SK-N-SH (cell line): ENCODE data around the gene HDAC4. TPM values are rescaled to one million over a fixed set of nuclear protein-coding genes. Genes with fewer than 3 reads are reported as not detected.

Experiments used
- CTCF ChIA-PET: fragments of 300-600, 350-600 bp; formaldehyde crosslinking; extraction: SDS; loops from one replicate; lab custom pipeline; 2021; lab: Yijun Ruan, JAX
- POLR2A ChIA-PET: fragments of 350-600 bp; sonication (Branson Sonifier 250); formaldehyde crosslinking; extraction: SDS; loops from one replicate; lab custom pipeline; 2020; ENCODE audit warnings: antibody characterized with exemption, inconsistent platforms; lab: Yijun Ruan, JAX
- DNase-seq: peaks from one replicate; pipeline ENCODE4 v3.0.0; 2012
- H2AFZ ChIP-seq: fragments of 200-600 bp; sonication (generic); 2 replicates; pipeline ENCODE4 v1.8.1; 2016; ENCODE audit warnings: antibody characterized with exemption, mild to moderate bottlenecking, low read depth
- H3F3A ChIP-seq: fragments of 200-600 bp; sonication (generic); replicated peaks from 2 replicates; pipeline ENCODE3; 2016; ENCODE audit warnings: antibody characterized with exemption, mild to moderate bottlenecking; ENCODE audit not compliant: insufficient read depth
- H3K27ac ChIP-seq, 2 experiments: fragments of 200-500 bp in 1 of 2; fragments of 200-600 bp in 1 of 2; sonication (Bioruptor generic) in 1 of 2; sonication (generic), shearing (Covaris generic) in 1 of 2; 2 replicates each; pipeline versions ENCODE4 v1.5.1 to v1.6.1; 2014 to 2016; ENCODE audit warnings: low read depth in 2 of 2, inconsistent platforms in 1 of 2, low read length in 1 of 2, mild to moderate bottlenecking in 1 of 2, mixed read lengths in 1 of 2
- H3K27me3 ChIP-seq: fragments of 200-600 bp; sonication (generic), shearing (Covaris generic); 2 replicates; pipeline ENCODE4 v1.6.1; 2016; ENCODE audit warnings: mixed run types; ENCODE audit not compliant: insufficient read depth
- H3K36me3 ChIP-seq, 2 experiments: fragments of 200-500 bp in 1 of 2; fragments of 200-600 bp in 1 of 2; sonication (Bioruptor generic) in 1 of 2; sonication (generic) in 1 of 2; replicated peaks in 1 of 2; 2 replicates each; pipeline versions ENCODE3 to v1.5.1; 2014 to 2016; ENCODE audit warnings: low read length in 1 of 2, mild to moderate bottlenecking in 1 of 2; ENCODE audit not compliant: insufficient read depth in 2 of 2, control insufficient read depth in 1 of 2
- H3K4me1 ChIP-seq, 2 experiments: fragments of 200-500 bp in 1 of 2; fragments of 200-600 bp in 1 of 2; sonication (Bioruptor generic) in 1 of 2; sonication (generic), shearing (Covaris generic) in 1 of 2; 2 replicates each; pipeline versions ENCODE4 v1.5.1 to v1.6.1; 2014 to 2016; ENCODE audit warnings: low read depth in 1 of 2, low read length in 1 of 2, mixed run types in 1 of 2; ENCODE audit not compliant: insufficient read depth in 2 of 2, control insufficient read depth in 1 of 2
- H3K4me2 ChIP-seq: fragments of 200-600 bp; sonication (generic), shearing (Covaris generic); 2 replicates; pipeline ENCODE4 v1.6.1; 2017; ENCODE audit warnings: mixed run types
- H3K4me3 ChIP-seq, 2 experiments: fragments of 200-500 bp in 1 of 2; fragments of 200-600 bp in 1 of 2; sonication (Bioruptor generic) in 1 of 2; sonication (generic), shearing (Covaris generic) in 1 of 2; 2 replicates each; pipeline versions ENCODE4 v1.5.1 to v1.8.1; 2014 to 2016; ENCODE audit warnings: low read depth in 2 of 2, inconsistent platforms in 1 of 2, low read length in 1 of 2, mild to moderate bottlenecking in 1 of 2, mixed read lengths in 1 of 2, moderate library complexity in 1 of 2
- H3K79me2 ChIP-seq: fragments of 200-600 bp; sonication (generic); 2 replicates; pipeline ENCODE4 v1.8.1; 2017; ENCODE audit warnings: mild to moderate bottlenecking; ENCODE audit not compliant: insufficient read depth
- H3K9ac ChIP-seq: fragments of 200-600 bp; sonication (generic); 2 replicates; pipeline ENCODE4 v1.6.1; 2017; ENCODE audit warnings: mixed run types
- H3K9me2 ChIP-seq: fragments of 200-600 bp; sonication (generic); 2 replicates; pipeline ENCODE4 v1.6.1; 2017; ENCODE audit warnings: mixed run types
- H3K9me3 ChIP-seq: fragments of 200-600 bp; sonication (generic); 2 replicates; pipeline ENCODE4 v1.6.1; 2017; ENCODE audit warnings: mixed run types, mild to moderate bottlenecking, moderate library complexity
- H4K20me1 ChIP-seq: fragments of 200-600 bp; sonication (generic); 2 replicates; pipeline ENCODE4 v1.6.1; 2017; ENCODE audit warnings: mild to moderate bottlenecking, mixed run types; ENCODE audit not compliant: insufficient read depth
- CHD2 ChIP-seq: fragments of 150-350 bp; IDR thresholded peaks from 2 replicates; pipeline ENCODE4 v1.6.1; 2018; ENCODE audit warnings: low read length; ENCODE audit not compliant: partially characterized antibody
- EZH2phosphoT487 ChIP-seq: fragments of 200-600 bp; sonication (generic); IDR thresholded peaks from 2 replicates; pipeline ENCODE4 v1.6.1; 2017; ENCODE audit warnings: low read depth, mixed run types, mild to moderate bottlenecking, antibody characterized with exemption, moderate library complexity, borderline replicate concordance
- FOXJ3 ChIP-seq: sonication (generic); formaldehyde crosslinking; IDR thresholded peaks from 2 replicates; pipeline ENCODE4 v1.5.1; 2020; ENCODE audit warnings: mild to moderate bottlenecking, missing genetic modification reagents
- GABPA ChIP-seq: IDR thresholded peaks from 2 replicates; pipeline ENCODE4 v1.4.0; 2012; ENCODE audit warnings: low read depth, mild to moderate bottlenecking
- JUND ChIP-seq: IDR thresholded peaks from 2 replicates; pipeline ENCODE4 v1.4.0; 2012
- MEF2A ChIP-seq: IDR thresholded peaks from 2 replicates; pipeline ENCODE4 v1.4.0; 2012; ENCODE audit warnings: low read depth, borderline replicate concordance
- RAD21 ChIP-seq: IDR thresholded peaks from 2 replicates; pipeline ENCODE4 v1.6.1; 2012; ENCODE audit warnings: mild to moderate bottlenecking, low read length
- RCOR1 ChIP-seq: fragments of 150-350 bp; IDR thresholded peaks from 2 replicates; pipeline ENCODE4 v1.6.1; 2017; ENCODE audit warnings: antibody characterized with exemption, low read length
- RXRA ChIP-seq: IDR thresholded peaks from 2 replicates; pipeline ENCODE4 v1.4.0; 2012; ENCODE audit warnings: low read depth, mild to moderate bottlenecking, borderline replicate concordance
- SIN3A ChIP-seq: IDR thresholded peaks from 2 replicates; pipeline ENCODE4 v1.6.1; 2012; ENCODE audit warnings: low read depth, mild to moderate bottlenecking, low read length, moderate library complexity, borderline replicate concordance
- TEAD4 ChIP-seq: IDR thresholded peaks from 2 replicates; pipeline ENCODE4 v1.4.0; 2012; ENCODE audit warnings: mild to moderate bottlenecking, borderline replicate concordance; ENCODE audit not compliant: insufficient read depth
- YY1 ChIP-seq: IDR thresholded peaks from 2 replicates; pipeline ENCODE4 v1.4.0; 2012; ENCODE audit warnings: low read depth, mild to moderate bottlenecking
- WGBS: methylation state at CpG from one replicate; pipeline ENCODE4 v1.1.6; 2017; ENCODE audit warnings: low lambda C conversion rate; 5-methylcytosine and 5-hydroxymethylcytosine counted together
- polyA plus RNA-seq, 3 experiments: library from polyadenylated mRNA; depleted of rRNA; stranded (reverse); fragments of >200 nt; gene quantifications; 2 replicates each; pipeline ENCODE4 v1.2.3, GENCODE V29; 2012
- TF ChIP-seq, protein P1 (sequence below): IDR thresholded peaks from 2 replicates; pipeline ENCODE4 v1.4.0; 2012; ENCODE audit warnings: low read depth
- TF ChIP-seq, protein P2 (sequence below): fragments of 200-600 bp; sonication (generic); IDR thresholded peaks from 2 replicates; pipeline ENCODE4 v1.6.1; 2017; ENCODE audit warnings: antibody characterized with exemption, mild to moderate bottlenecking, moderate library complexity
- TF ChIP-seq, protein P3 (sequence below): IDR thresholded peaks from 2 replicates; pipeline ENCODE4 v1.4.0; 2012; ENCODE audit warnings: low read depth, borderline replicate concordance
- TF ChIP-seq, protein P4 (sequence below): fragments of 150-350 bp; IDR thresholded peaks from 2 replicates; pipeline ENCODE4 v1.6.1; 2016; ENCODE audit warnings: mild to moderate bottlenecking, low read depth, low read length
- TF ChIP-seq, protein P5 (sequence below): fragments of 150-350 bp; IDR thresholded peaks from 2 replicates; pipeline ENCODE4 v1.6.1; 2017; ENCODE audit warnings: antibody characterized with exemption, low read length, low read depth, borderline replicate concordance
- TF ChIP-seq, protein P6 (sequence below): IDR thresholded peaks from 2 replicates; pipeline ENCODE4 v1.6.1; 2012; ENCODE audit warnings: mild to moderate bottlenecking, low read depth, low read length, moderate library complexity

The HDAC4 gene
- polyA plus RNA-seq, 1 of the 3 experiments (the other 2 are of a cell fraction), result 5.5 TPM

DNA sequence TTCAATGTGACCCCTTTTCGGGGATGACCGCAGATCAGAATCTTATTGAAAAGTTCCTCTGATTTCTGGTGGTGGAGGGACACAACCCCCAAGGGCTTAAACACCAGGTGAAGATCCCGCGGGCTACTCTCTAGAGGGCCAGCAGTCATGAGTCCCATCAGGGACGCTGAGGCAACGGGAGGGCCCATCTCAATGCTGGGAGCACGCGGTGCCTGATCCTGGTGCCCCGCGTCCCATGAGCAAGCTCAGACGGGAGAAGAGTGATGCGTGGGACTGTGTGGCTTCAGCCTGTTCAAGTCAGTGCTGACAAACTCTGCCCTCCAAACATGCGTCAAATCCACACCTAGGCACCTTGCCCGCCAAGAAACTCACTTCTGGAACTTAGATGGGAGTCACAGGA lies 328.0 kb downstream of the HDAC4 start:
- CTCF ChIA-PET, result interaction anchor here (0.7 to 1.7 kb wide), 2 partner anchors 33 to 37 kb away, joined by 4 read pairs; no protein-coding TSS in a partner anchor
- Histone ChIP-seq H2AFZ (no peak overlapping the region), H3K9me3 (no peaks in the 10 kb centered on the region), H3K36me3 (peaks cover 0 to 5% of the 10 kb centered on the region in 2 experiments), H3K4me2 (no peak overlapping the region), H3K4me3 (no peak overlapping the region), H4K20me1 (no peaks in the 10 kb centered on the region), H3K79me2 (no peaks in the 10 kb centered on the region), H3K4me1 (peaks cover 0 to 15% of the 10 kb centered on the region in 2 experiments; a peak in 1 of 4 replicates), H3K27ac (no peak overlapping the region; a peak in 1 of 4 replicates), H3K9me2 (no peaks in the 10 kb centered on the region), H3K27me3 (no peaks in the 10 kb centered on the region), H3F3A (no peaks in the 10 kb centered on the region), H3K9ac (no peak overlapping the region)
- POLR2A ChIA-PET, result no interaction called here
- no peak for DNase-seq
- WGBS, result 98% methylated on average over 14 of the region's 14 CpGs
- TF ChIP-seq TEAD4, result no peak
- TF ChIP-seq, protein P1, sequence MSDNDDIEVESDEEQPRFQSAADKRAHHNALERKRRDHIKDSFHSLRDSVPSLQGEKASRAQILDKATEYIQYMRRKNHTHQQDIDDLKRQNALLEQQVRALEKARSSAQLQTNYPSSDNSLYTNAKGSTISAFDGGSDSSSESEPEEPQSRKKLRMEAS, result no peak
- TF ChIP-seq EZH2phosphoT487, result no peak
- TF ChIP-seq MEF2A, result no peak
- TF ChIP-seq SIN3A, result no peak

DNA sequence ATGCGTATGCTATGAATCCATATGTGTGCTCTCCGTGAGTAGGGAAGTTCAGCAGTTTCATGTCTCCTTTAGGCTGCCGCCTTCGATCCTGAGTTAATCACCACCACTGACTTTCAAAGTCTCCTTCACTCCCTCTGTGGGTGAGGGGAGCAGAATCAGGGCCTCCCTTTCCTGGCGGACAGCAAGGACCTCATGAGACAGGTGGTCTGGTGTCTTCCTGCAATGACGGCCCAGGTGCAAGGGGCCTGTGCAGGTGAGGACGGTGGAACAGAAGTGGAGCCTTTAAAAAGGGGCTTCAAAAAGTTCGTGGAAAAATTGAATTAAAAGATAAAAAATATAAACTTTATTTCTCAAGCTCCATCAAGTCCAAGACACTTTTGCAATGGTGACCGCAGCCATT lies 330.4 kb downstream of the HDAC4 start:
- CTCF ChIA-PET, result interaction anchor here (2.5 kb wide), 1 partner anchor 36 kb away, joined by 15 read pairs; no protein-coding TSS in a partner anchor
- H3K27me3 ChIP-seq, result no peaks in the 10 kb centered on the region
- H3K4me2 ChIP-seq, result no peak overlapping the region
- H3K4me3 ChIP-seq, result no peak overlapping the region
- H3K4me1 ChIP-seq, result peaks cover 0 to 16% of the 10 kb centered on the region in 2 experiments; a peak in 1 of 4 replicates
- H4K20me1 ChIP-seq, result no peaks in the 10 kb centered on the region
- POLR2A ChIA-PET, result no interaction called here
- peaks cover 0 to 16% of the 10 kb centered on the region in 2 experiments for H3K36me3 ChIP-seq
- no peaks in the 10 kb centered on the region for H3K79me2 ChIP-seq
- no peak for TF ChIP-seq GABPA
- no peak for TF ChIP-seq FOXJ3 (CRISPR knock-in tag)
- no peak for TF ChIP-seq YY1
- TF ChIP-seq, protein P2, sequence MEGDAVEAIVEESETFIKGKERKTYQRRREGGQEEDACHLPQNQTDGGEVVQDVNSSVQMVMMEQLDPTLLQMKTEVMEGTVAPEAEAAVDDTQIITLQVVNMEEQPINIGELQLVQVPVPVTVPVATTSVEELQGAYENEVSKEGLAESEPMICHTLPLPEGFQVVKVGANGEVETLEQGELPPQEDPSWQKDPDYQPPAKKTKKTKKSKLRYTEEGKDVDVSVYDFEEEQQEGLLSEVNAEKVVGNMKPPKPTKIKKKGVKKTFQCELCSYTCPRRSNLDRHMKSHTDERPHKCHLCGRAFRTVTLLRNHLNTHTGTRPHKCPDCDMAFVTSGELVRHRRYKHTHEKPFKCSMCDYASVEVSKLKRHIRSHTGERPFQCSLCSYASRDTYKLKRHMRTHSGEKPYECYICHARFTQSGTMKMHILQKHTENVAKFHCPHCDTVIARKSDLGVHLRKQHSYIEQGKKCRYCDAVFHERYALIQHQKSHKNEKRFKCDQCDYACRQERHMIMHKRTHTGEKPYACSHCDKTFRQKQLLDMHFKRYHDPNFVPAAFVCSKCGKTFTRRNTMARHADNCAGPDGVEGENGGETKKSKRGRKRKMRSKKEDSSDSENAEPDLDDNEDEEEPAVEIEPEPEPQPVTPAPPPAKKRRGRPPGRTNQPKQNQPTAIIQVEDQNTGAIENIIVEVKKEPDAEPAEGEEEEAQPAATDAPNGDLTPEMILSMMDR, result no peak
- TF ChIP-seq CHD2, result no peak
- TF ChIP-seq RCOR1, result no peak
- no peak for TF ChIP-seq RAD21
- TF ChIP-seq, protein P3, sequence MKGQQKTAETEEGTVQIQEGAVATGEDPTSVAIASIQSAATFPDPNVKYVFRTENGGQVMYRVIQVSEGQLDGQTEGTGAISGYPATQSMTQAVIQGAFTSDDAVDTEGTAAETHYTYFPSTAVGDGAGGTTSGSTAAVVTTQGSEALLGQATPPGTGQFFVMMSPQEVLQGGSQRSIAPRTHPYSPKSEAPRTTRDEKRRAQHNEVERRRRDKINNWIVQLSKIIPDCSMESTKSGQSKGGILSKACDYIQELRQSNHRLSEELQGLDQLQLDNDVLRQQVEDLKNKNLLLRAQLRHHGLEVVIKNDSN, result no peak
- TF ChIP-seq, protein P4, sequence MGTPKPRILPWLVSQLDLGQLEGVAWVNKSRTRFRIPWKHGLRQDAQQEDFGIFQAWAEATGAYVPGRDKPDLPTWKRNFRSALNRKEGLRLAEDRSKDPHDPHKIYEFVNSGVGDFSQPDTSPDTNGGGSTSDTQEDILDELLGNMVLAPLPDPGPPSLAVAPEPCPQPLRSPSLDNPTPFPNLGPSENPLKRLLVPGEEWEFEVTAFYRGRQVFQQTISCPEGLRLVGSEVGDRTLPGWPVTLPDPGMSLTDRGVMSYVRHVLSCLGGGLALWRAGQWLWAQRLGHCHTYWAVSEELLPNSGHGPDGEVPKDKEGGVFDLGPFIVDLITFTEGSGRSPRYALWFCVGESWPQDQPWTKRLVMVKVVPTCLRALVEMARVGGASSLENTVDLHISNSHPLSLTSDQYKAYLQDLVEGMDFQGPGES, result no peak
- no peak for TF ChIP-seq RXRA
- TF ChIP-seq, protein P5, sequence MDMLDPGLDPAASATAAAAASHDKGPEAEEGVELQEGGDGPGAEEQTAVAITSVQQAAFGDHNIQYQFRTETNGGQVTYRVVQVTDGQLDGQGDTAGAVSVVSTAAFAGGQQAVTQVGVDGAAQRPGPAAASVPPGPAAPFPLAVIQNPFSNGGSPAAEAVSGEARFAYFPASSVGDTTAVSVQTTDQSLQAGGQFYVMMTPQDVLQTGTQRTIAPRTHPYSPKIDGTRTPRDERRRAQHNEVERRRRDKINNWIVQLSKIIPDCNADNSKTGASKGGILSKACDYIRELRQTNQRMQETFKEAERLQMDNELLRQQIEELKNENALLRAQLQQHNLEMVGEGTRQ, result no peak
- no peak for TF ChIP-seq JUND
- TF ChIP-seq, protein P6, sequence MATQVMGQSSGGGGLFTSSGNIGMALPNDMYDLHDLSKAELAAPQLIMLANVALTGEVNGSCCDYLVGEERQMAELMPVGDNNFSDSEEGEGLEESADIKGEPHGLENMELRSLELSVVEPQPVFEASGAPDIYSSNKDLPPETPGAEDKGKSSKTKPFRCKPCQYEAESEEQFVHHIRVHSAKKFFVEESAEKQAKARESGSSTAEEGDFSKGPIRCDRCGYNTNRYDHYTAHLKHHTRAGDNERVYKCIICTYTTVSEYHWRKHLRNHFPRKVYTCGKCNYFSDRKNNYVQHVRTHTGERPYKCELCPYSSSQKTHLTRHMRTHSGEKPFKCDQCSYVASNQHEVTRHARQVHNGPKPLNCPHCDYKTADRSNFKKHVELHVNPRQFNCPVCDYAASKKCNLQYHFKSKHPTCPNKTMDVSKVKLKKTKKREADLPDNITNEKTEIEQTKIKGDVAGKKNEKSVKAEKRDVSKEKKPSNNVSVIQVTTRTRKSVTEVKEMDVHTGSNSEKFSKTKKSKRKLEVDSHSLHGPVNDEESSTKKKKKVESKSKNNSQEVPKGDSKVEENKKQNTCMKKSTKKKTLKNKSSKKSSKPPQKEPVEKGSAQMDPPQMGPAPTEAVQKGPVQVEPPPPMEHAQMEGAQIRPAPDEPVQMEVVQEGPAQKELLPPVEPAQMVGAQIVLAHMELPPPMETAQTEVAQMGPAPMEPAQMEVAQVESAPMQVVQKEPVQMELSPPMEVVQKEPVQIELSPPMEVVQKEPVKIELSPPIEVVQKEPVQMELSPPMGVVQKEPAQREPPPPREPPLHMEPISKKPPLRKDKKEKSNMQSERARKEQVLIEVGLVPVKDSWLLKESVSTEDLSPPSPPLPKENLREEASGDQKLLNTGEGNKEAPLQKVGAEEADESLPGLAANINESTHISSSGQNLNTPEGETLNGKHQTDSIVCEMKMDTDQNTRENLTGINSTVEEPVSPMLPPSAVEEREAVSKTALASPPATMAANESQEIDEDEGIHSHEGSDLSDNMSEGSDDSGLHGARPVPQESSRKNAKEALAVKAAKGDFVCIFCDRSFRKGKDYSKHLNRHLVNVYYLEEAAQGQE, result no peak
- TF ChIP-seq MEF2A, result no peak
- H3K9me3 ChIP-seq, result no peaks in the 10 kb centered on the region
- H3K9me2 ChIP-seq, result no peaks in the 10 kb centered on the region
- H3F3A ChIP-seq, result no peaks in the 10 kb centered on the region
- H3K9ac ChIP-seq, result no peak overlapping the region
- no peak overlapping the region for H3K27ac ChIP-seq
- 91% methylated on average over 9 of the region's 9 CpGs for WGBS
- no peak for DNase-seq
- H2AFZ ChIP-seq, result no peak overlapping the region
